ENCODE data around the gene SLC22A17. TPM values are rescaled to one million over a fixed set of nuclear protein-coding genes. Genes with fewer than 3 reads are reported as not detected.

SLC22A17 gene
- total and polyA plus RNA-seq, 2 of the 13 experiments (the other 11 are each of a cell fraction or from before 2014, with no cell fraction given): 0.95 to 1.1 TPM

- TF ChIP-seq ZNF710 (CRISPR knock-in tag; IDR thresholded peaks at IDR 0.05; ENCODE audit: borderline replicate concordance): no peak; the same call in 1 of the 2 replicates
- peak; percentile 50; the same call in 1 of the 2 replicates for TF ChIP-seq SALL1 (CRISPR knock-in tag; IDR thresholded peaks at IDR 0.05)
- no peak for TF ChIP-seq SKI (IDR thresholded peaks at IDR 0.05; ENCODE audit: partially characterized antibody)
- TF ChIP-seq MIER2 (CRISPR knock-in tag; IDR thresholded peaks at IDR 0.05): no peak
- no peak for TF ChIP-seq ZBTB42 (CRISPR knock-in tag; IDR thresholded peaks at IDR 0.05)
- no peak for TF ChIP-seq FIP1L1 (IDR thresholded peaks at IDR 0.05; ENCODE audit: borderline replicate concordance, insufficient read depth, low read depth, low read length)
- TF ChIP-seq ZNF24 (IDR thresholded peaks at IDR 0.05): peak; percentile 87; the same call in 1 of the 2 replicates
- 0 out of 2 replicates have a peak, but pooled peaks have one; percentile 50 for TF ChIP-seq HOXA9 (CRISPR knock-in tag; IDR thresholded peaks at IDR 0.05; ENCODE audit: borderline replicate concordance)
- no peak for TF ChIP-seq HMGA1 (CRISPR knock-in tag; conservative IDR thresholded peaks at IDR 0.05)
- TF ChIP-seq NR0B2 (CRISPR knock-in tag; IDR thresholded peaks at IDR 0.05): no peak
- TF ChIP-seq CBX2 (IDR thresholded peaks at IDR 0.05; ENCODE audit: low read depth, low read length): no peak
- no peak; the same call in 1 of the 2 replicates for TF ChIP-seq CBX2 (CRISPR knock-in tag; IDR thresholded peaks at IDR 0.05; ENCODE audit: low read depth)
- no peak for TF ChIP-seq ZSCAN20 (CRISPR knock-in tag; IDR thresholded peaks at IDR 0.05; ENCODE audit: borderline replicate concordance)
- TF ChIP-seq NCOR1 (IDR thresholded peaks at IDR 0.05; ENCODE audit: borderline replicate concordance, low read length): no peak
- TF ChIP-seq RBAK (CRISPR knock-in tag; IDR thresholded peaks at IDR 0.05): no peak
- TF ChIP-seq MEF2D (CRISPR knock-in tag; IDR thresholded peaks at IDR 0.05): no peak
- no peak for TF ChIP-seq LRRFIP1 (CRISPR knock-in tag; conservative IDR thresholded peaks at IDR 0.05)
- TF ChIP-seq ARID5B (CRISPR knock-in tag; IDR thresholded peaks at IDR 0.05): no peak
- no peak; the same call in 1 of the 2 replicates for TF ChIP-seq CREB1 (IDR thresholded peaks at IDR 0.05)
- no peak for TF ChIP-seq CREB1 (CRISPR knock-in tag; IDR thresholded peaks at IDR 0.05)
Observed at GRCh38 chr14:23352506-23353432, at the start of gene SLC22A17 (continued).
